NCI-H2196 (cell line): ENCODE data around the gene KIF1B.
"Not testable (repeated sequence)": the region's sequence is repeated elsewhere in the genome, so short reads cannot be mapped to it uniquely, and the experiment has no call there.

Experiments
- DNase-seq: peaks from one replicate; lab custom pipeline; 2025; ENCODE audit not compliant: unreplicated experiment; lab: John Stamatoyannopoulos, UW

Gene KIF1B

DNA sequence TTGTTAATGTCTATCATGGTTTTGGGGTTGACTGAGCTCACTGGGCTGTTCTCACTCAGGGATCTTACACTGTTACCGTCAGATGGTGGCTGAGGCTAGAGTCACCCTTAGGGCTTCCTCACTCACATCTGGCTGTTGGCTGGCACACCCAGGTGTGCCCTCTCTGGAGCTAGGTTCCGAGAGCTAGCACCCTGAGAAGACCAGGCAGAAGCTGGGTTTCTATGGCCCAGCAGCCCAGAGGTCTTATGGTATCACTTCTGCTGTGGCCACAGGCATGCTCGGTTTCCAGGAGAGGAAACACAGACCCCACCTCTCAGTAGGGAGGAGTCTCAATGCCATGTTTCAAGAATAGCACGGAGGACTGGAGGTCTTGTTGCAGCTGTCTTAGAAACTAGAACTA, 20.7 kb upstream of the KIF1B start:
- DNase-seq: no peak

DNA sequence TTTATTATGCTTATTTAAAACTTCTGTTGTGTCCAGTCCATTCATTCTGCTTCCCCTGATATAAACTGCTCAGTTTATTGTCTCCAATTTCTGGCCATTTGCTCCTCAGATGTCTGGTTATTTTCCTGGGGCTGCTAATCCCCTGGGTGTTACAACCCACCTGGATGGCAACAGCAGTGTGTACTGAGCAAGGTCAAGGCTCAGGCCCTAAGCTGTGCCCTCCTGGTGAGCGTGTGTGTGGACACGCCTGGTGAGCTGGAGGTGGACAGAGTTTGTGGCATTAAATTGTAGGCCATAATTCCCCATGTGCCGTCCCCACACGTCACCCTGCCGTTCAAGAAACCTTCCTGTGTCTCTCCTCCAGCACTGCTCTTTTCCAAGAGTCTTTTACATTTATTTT, 18.1 kb upstream of the KIF1B start:
- no peak for DNase-seq

DNA sequence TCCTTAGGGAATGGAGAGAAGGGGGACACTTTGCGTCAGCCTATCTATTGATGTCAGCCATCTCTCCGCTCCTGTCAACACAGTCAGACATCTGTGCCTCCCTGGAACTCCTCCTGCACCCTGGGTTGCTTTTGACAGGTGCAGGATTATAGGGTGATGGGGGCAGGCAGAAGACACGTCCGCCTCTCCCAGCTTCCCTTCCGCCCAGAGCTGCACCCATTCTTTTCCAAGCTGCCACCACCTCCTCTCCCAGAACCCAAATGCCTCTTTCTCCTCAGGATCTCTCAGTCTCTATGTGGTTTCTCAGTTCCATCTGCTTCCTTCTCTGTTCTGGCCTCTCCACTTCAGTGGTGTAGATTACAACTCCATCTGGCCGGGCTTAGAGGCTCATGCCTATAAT, 17.1 kb upstream of the KIF1B start:
- DNase-seq: no peak

DNA sequence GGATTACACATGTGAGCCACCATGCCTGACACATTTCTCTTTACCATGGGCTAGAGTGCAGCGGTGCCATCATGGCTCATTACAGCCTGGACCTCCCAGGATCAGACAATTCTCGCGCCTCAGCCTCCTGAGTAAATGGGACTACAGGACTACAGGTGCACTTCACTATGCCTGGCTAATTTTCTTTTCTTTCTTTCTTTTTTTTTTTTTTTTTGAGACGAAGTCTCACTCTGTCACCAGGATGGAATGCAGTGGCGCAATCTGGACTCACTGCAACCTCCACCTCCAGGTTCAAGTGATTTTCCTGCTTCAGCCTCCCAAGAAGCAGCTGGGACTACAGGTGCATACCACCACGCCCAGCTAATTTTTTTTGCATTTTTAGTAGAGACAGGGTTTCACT, 14.8 kb upstream of the KIF1B start:
- DNase-seq: no peak

DNA sequence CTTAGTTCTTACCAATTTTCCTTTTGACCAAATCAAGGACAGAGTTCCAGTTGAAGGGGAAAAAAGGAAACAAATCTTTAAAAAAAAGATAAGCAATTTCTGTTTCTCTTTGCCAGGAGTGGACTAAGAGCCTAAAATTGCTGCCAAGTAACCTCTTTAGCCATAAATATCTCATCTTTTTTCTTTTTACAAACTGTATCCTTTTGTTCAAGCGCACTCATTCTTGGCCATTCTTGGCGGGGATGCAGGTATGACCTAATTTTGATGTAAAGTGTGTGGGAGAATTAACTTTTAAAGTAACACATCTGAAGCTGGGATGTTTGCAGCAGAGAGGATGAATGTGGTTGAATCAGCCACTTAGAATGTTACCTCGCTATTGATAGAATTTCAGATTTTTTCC, 13.4 kb upstream of the KIF1B start:
- DNase-seq: peak; percentile 28

DNA sequence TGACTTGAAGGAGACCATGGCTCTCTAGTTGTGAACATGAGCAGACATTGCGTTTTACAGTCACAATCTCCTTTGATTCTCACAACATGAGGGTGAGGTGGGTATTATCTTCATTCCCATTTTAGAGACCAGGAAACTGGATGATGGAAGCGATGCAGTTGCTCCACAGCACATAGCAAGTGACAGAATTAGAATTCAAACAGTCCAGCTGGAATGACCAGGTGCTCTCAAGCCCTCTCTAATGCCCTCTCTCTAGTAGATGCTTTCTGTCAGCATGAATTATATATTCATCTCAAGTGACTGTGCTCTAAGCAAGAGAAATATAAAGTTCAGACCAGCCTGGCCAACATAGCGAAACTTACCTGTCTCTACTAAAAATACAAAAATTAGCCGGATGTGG, 9.8 kb upstream of the KIF1B start:
- DNase-seq: no peak

DNA sequence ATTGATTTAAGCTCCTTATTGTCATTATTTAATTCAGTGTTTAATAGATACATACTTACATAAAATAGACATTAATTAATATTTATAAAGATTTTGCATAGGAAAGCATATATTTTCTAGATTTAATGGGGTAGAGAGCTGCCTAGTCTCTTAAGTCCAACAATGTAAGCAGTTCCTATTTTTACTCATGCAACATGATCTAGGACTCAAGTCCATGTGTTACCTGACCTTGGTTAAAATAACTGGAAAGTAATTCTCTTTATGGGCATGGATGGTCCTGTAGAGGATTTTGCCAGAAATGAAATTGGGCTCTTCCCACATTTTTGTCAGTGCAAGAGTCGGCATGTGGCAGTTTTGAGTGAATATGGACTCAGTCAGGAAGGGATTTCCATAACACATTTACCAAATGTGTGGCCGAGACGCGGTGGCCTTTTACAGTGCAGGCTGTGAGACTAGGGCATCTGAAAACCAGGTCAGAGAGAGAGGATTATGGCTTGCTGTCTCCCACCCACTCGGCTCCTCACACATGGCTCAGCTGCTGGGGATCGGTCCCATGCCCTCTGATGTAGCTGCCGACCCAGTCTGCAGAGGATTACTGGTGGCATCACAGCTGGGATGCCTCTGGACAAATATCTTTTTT, 6.2 kb upstream of the KIF1B start:
- no peak for DNase-seq

DNA sequence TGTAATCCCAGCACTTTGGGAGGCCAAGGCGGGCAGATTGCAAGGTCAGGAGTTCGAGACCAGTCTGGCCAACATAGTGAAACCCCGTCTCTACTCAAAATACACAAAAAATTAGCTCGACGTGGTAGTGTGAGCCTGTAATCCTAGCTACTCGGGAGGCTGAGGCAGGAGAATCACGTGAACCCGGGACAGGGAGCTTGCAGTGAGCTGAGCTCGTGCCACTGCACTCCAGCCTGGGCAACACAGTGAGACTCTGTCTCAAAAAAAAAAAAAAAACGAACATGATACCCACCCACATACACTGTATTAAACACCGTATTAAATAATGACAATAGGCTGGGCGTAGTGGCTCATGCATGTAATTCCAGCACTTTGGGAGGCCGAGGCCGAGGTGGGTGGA, 5.2 kb upstream of the KIF1B start:
- not testable (repeated sequence) for DNase-seq

DNA sequence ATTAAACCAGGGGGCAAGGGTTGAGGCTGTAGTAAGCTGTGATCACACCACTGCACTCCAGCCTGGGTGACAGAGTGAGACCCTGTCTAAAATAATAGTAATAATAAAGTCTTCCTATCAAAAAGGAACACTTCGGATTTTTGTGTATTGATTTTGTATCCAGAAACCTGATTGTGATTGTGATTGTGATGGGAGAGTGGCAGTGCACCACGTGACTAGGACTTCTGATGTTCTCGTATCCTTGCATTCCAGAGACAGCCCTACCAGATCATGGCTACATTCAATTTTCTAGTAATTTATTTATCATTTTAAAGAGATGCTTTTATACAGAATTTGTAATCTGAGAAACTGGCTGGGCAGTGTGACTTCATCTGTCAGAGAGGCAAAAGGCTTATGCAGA, 2.6 kb upstream of the KIF1B start:
- DNase-seq: no peak

DNA sequence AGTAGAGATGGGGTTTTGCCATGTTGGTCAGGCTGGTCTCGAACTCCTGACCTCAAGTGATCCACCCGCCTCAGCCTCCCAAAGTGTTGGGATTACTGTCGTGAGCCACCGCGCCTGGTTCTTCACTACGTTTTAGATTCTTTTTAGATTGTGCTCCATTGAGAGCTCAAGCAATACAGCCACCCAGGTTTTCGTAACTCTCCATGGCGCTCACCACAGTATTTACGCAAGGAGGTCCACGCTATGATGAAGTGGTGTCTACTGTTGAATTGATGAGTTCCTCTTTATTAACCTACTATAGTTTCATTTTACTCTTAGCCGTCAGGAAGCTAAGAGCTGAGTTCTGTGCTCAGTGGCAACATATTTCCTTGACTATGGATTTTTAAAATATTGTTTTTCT, 1.8 kb upstream of the KIF1B start:
- no peak for DNase-seq

DNA sequence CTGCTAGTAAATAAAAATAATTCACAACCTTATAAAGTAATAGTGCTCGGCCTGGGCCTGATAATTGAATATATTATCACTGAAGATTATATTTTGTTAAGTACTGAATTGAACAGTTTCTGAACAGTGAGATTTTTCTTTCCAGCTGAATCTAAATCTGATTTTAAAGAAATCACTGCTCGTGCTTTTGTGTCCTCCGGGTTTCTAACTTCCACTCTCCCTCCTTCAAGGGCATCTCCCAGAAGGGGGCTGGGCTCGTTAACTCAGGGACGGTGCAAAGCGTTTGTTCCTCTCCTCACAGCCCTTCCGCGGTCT, 823 bp upstream of the KIF1B start:
- DNase-seq: no peak

DNA sequence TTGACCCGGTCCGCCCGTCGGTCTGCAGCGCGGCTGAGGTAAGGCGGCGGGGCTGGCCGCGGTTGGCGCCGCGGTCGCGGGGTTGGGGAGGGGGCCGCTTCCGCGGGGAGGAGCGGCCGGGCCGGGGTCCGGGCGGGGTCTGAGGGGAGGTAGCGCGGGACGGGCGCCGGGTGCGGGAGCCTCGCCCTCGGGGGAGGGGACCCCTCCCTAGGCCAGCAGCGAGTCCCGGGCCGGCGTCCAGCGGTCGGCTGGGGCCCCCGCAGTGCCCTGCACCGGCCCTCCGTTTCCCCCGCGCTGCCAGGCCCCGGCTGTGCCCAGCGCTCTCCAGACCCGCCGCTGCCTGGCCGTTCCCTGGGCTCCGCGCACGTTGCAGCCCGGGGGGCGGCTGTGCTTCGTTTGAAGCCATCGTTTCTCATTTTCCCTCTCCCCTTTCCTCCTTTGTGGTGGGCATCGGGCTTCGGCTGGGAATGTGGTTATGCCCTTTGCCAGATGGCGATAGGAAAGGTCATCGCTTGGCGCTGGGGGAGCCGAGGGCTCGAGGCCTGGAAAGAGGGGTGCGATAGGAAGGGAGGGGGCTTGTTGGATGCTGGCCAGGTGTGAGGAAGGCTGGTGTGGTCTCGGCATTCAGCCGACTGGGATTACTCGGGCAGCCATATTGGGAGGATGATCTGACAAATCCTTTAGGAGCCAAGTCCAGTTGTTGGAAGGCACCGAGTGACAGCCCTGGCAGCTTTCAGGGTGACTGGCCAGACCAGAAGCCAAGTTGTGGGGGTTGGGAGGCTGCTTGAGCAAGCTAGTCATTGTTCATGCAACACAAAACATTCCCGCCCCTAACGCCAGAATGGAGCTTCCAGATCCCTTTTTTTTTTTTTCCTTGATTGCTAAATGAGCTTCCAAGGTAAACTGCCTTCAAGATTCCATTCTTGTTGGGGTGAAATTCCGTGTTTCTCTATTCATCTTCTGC, 753 bp downstream of the KIF1B start:
- peak; percentile 65 for DNase-seq

DNA sequence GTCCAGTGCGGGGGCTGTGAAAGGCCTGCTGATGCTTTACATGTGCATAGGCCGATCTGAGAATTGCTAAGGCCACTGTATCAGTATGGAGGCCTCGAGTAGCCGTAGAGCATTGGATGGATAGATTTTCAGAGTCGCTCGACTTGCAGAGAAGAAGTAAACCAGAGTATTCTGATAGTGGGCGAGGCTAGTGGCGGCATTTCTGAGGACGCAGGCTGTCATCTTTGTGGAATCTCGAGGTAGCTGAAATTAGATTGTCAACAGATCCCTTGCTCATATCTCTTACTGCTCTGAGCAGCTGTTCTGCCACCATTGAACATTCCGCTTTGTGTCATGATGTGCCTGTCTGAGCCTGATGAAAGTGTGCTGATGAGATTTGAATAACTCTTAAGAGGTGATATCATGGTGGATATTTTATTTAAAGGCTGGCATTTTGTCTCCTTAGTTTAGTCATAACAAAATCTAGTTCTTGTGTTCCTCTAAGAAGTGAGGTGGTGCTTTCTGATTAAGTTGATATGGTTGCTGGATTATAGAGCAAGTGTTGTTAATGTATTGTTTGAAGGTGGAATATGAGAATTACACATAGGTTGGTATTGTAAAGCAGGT, 1.5 kb downstream of the KIF1B start:
- peak; percentile 49 for DNase-seq

DNA sequence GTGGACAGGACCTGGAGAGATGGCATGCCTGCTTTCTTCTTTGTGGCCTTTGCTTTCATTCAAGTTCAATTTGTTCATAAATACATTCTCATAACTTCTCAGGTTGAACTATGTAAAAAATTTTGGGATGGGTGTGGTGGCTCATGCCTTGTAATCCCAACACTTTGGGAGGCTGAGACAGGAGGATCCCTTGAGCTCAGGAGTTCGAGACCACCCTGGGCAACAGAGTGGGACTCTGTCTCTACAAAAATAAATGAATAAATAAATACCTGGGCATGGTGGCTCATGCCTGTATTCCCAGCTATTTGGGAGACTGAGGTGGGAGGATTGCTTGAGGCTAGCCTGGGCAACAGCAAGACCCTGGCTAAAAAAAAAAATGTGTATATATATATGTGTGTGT, 2.1 kb downstream of the KIF1B start:
- no peak for DNase-seq

DNA sequence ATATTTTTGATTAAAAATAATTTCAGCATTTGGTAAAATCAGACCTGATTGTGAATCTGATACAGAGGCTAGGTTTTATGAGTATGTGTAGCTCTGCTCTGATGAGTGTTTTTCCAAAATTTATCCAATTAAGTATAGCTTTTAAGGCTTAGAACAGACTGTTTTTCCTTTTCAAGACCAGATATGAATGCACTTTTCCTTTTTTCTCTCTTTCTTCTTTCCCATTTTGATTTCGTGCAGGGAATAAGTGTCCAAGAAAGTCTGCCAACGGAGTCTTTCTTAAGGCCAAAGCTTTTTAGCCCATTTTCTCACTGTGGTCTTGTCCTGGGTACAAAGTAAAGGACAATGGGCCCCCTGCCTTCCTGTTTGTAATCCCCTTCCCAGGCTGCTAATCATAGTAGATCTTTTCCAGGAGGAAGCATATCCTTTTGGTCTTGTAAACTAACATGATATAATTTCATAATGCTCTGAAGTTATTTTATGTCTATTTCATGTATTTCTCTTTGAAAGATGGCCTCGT, 2.9 kb downstream of the KIF1B start:
- DNase-seq: no peak

DNA sequence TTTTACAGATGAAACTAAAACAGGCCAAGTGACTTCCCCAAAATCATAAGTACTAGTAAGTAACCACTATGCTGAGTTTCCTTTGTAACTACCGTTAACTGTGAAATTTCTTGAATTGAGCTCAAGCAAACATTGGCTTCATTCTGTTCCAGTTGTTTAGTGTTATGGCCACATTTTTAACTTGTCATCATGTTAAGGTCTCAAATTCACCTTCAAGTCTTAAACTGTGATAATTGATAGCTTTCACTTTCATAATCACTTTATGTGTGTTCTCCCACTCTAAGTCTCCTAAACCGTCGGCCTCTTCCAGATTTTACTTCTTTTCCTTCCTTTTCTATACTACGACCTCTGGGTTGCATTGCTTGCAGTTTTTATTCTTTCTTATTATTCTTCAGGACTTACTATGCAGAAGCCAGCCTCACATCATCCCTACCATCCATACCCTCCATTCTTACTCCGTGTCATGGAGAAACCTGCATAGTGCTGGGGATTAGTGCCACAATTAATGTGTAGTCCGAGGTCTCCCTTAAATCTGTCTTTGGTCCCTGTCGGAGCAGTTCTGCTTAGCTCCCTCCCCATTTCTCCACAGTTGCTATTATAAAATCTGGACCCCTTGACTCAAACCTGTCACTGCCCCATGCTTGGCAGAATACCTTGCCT, 5.8 kb downstream of the KIF1B start:
- no peak for DNase-seq

DNA sequence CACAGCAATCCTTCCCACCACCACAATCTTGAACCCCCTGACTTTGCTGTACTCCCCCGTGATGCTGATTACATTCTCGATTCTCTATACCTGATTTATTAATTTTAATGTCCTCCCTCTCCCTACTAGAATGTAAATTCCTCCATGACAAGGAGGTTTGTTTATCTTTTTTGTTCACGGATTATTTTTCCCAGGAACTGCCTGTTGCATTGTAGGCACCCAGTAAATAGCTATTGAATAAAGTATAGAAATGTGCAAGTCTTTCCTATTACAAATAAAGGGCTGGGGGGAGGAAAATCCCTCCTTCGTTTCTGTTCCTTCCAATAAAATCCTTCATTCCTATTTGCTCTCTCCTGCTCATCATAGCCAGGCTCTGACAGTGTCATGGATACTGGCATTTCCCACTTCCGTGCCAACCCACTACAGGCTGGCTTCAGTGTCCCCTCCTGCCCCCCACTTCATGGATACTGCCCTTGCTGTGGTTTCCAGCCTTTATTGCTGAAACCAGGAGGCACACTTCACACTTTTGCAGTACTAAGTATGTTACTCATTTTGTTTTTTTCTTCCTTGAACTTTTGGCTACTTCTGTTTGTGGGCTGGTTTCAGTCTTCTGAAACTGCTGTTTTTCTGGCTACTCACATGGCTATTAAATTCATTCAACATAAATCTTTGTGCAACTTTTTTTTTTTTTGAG, 7.5 kb downstream of the KIF1B start:
- DNase-seq: no peak

DNA sequence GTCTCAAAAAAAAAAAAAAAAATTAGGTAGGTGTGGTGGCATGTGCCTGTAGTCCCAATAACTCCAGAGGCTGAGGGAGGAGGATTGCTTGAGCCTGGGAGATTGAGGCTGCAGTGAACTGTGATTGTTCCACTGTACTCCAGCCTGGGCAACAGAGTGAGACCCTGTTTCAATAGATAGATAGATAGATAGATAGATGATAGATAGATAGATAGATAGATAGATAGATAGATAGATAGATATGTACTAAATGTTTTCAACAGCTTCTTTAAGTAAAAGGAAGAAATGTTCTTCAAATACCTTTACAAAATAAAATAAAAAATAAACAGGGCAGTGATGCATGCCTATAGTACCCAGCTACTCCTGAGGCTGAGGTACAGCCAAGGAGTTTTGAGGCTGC, 9.8 kb downstream of the KIF1B start:
- no peak for DNase-seq

DNA sequence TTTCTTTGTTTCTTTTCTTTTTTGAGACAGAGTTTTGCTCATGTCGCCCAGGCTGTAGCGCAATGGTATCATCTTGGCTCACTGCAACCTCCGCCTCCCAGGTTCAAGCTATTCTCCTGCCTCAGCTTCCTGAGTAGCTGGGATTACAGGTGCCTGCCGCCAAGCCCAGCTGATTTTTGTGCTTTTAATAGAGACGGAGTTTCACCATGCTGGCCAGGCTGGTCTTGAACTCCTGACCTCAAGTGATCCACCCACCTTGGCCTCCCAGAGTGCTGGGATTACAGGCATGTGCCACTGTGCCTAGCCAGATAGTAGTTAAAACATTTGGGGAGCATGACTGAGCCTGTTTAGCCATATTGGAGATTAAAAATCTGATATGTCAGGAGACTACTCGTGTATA, 10.3 kb downstream of the KIF1B start:
- DNase-seq: not testable (repeated sequence)

DNA sequence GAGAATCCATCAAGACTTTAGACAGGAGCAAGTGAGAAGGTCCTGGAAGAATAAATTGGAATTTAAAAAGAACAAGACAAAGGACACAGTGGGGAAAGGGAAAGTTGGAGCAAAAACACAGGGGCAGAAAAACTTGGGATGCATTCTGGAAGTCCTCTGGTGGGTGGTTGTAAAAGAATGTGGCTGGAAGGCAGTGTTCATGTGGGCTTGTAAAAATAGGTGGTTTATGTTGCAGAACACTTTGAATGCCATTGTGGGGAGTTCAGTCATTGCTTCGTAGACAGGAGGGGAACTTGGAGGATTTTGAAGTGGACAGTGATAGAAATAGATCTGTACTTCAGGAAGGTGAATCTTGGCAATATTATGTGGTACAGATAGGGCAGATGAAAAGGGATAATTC, 15.2 kb downstream of the KIF1B start:
- no peak for DNase-seq

DNA sequence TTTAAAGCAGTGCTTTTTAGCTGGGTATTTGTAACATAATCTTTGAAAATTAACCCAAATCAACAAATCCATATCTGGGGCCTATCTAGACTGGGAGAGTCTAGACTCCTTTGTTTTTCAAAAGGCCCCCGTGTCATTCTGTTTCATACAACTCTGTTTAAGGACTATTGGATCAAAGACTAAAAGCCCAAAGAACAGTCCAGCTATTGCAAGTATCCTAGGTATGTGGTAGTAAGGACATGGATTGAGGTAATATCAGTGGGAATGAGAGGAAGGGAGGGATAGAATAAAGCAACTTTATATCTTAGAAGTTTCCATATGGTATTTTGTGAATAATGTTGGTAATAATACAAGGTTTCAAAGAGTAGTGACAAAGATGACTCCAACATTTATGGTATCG, 18.2 kb downstream of the KIF1B start:
- DNase-seq: no peak
